HEK293T (cell line): ENCODE data around the gene PRKCA.

Experiments
- CTCF ChIA-PET: fragments of 350-600 bp; formaldehyde crosslinking; extraction: SDS; loops from one replicate; lab custom pipeline; 2021; ENCODE audit warnings: antibody characterized with exemption, inconsistent platforms; lab: Yijun Ruan, JAX
- POLR2A ChIA-PET: fragments of 350-600 bp; formaldehyde crosslinking; extraction: SDS; loops from one replicate; lab custom pipeline; 2020; ENCODE audit warnings: antibody characterized with exemption, inconsistent platforms; lab: Yijun Ruan, JAX
- DNase-seq: peaks from one replicate; pipeline ENCODE4 v3.0.0; 2012; ENCODE audit warnings: mixed read lengths; ENCODE audit errors: extremely low spot score
- ARNT ChIP-seq: fragments of 450-650 bp; IDR thresholded peaks from 2 replicates; pipeline ENCODE4 v1.6.1; 2017; ENCODE audit warnings: mild to moderate bottlenecking
- BHLHE40 ChIP-seq: fragments of 450-650 bp; IDR thresholded peaks from 2 replicates; pipeline ENCODE4 v1.6.1; 2016; ENCODE audit warnings: mild to moderate bottlenecking, moderate library complexity, borderline replicate concordance
- CTBP1 ChIP-seq: fragments of 450-650 bp; IDR thresholded peaks from 2 replicates; pipeline ENCODE4 v1.6.1; 2016; ENCODE audit warnings: borderline replicate concordance
- ELF4 ChIP-seq: fragments of 450-650 bp; IDR thresholded peaks from 2 replicates; pipeline ENCODE4 v1.6.1; 2017; ENCODE audit warnings: antibody characterized with exemption
- FOXA1 ChIP-seq: fragments of 450-650 bp; IDR thresholded peaks from 2 replicates; pipeline ENCODE4 v1.6.1; 2016; ENCODE audit warnings: mild to moderate bottlenecking
- FOXK2 ChIP-seq: fragments of 450-650 bp; IDR thresholded peaks from 2 replicates; pipeline ENCODE4 v1.6.1; 2016; ENCODE audit warnings: mild to moderate bottlenecking
- FOXM1 ChIP-seq: fragments of 450-650 bp; IDR thresholded peaks from 2 replicates; pipeline ENCODE4 v1.6.1; 2017; ENCODE audit warnings: mild to moderate bottlenecking, borderline replicate concordance
- HDGF ChIP-seq: fragments of 450-650 bp; IDR thresholded peaks from 2 replicates; pipeline ENCODE4 v1.6.1; 2017; ENCODE audit warnings: antibody characterized with exemption, borderline replicate concordance
- L3MBTL2 ChIP-seq: fragments of 450-650 bp; conservative IDR thresholded peaks from 2 replicates; pipeline ENCODE4 v1.6.1; 2016; ENCODE audit warnings: mild to moderate bottlenecking
- LEF1 ChIP-seq: fragments of 450-650 bp; IDR thresholded peaks from 2 replicates; pipeline ENCODE4 v1.6.1; 2017; ENCODE audit warnings: mild to moderate bottlenecking, borderline replicate concordance
- NFRKB ChIP-seq: fragments of 450-650 bp; IDR thresholded peaks from 2 replicates; pipeline ENCODE4 v1.6.1; 2016; ENCODE audit warnings: mild to moderate bottlenecking, moderate library complexity
- PKNOX1 ChIP-seq: fragments of 450-650 bp; IDR thresholded peaks from 2 replicates; pipeline ENCODE4 v1.6.1; 2016
- SP1 ChIP-seq: fragments of 450-650 bp; IDR thresholded peaks from 2 replicates; pipeline ENCODE4 v1.6.1; 2017
- SUZ12 ChIP-seq: fragments of 450-650 bp; IDR thresholded peaks from 2 replicates; pipeline ENCODE4 v1.6.1; 2016; ENCODE audit warnings: mild to moderate bottlenecking
- TARDBP ChIP-seq: fragments of 450-650 bp; IDR thresholded peaks from 2 replicates; pipeline ENCODE4 v1.6.1; 2016
- ZNF384 ChIP-seq: fragments of 450-650 bp; IDR thresholded peaks from 2 replicates; pipeline ENCODE4 v1.6.1; 2016

The PRKCA gene

GRCh38 chr17:66531851-66532295 is 229.5 kb downstream of the PRKCA start:
- CTCF ChIA-PET, result no interaction called here

GRCh38 chr17:66533572-66533971 is 231.2 kb downstream of the PRKCA start:
- DNase-seq, result no peak
- ChIA-PET POLR2A (no interaction called here), CTCF (no interaction called here)
- TF ChIP-seq TARDBP (no peak), PKNOX1 (no peak), CTBP1 (no peak), ARNT (no peak), ELF4 (no peak), ZNF384 (no peak), SP1 (no peak), BHLHE40 (no peak), HDGF (no peak), SUZ12 (no peak), FOXA1 (no peak), FOXK2 (no peak), NFRKB (no peak), L3MBTL2 (no peak)

More at GRCh38 chr17:66531851-66532295, 229.5 kb downstream of the PRKCA start:
- TF ChIP-seq NFRKB, result no peak
- no peak for TF ChIP-seq FOXK2
- TF ChIP-seq LEF1, result no peak
- no peak for TF ChIP-seq TARDBP
- no peak for TF ChIP-seq L3MBTL2
- TF ChIP-seq CTBP1, result no peak
- no peak for TF ChIP-seq FOXM1
- TF ChIP-seq ARNT, result no peak
- no peak for TF ChIP-seq PKNOX1
- no peak for TF ChIP-seq HDGF
- no peak for TF ChIP-seq FOXA1
- POLR2A ChIA-PET, result no interaction called here
- no peak for DNase-seq

- POLR2A ChIA-PET, result no interaction called here
- no peak for TF ChIP-seq CTBP1
- no peak for TF ChIP-seq SUZ12
- TF ChIP-seq NFRKB, result no peak
- TF ChIP-seq FOXM1, result no peak
- TF ChIP-seq FOXA1, result no peak
- no peak for TF ChIP-seq ZNF384
- no peak for DNase-seq
- CTCF ChIA-PET, result no interaction called here
These were observed 231.6 kb downstream of the PRKCA start for GRCh38 chr17:66533986-66534385.

- ChIA-PET POLR2A (no interaction called here), CTCF (no interaction called here)
- no peak for TF ChIP-seq ARNT
- TF ChIP-seq TARDBP, result no peak
- TF ChIP-seq CTBP1, result no peak
- no peak for TF ChIP-seq ZNF384
- TF ChIP-seq FOXK2, result no peak
- no peak for TF ChIP-seq FOXA1
- TF ChIP-seq LEF1, result no peak
- no peak for TF ChIP-seq SP1
- no peak for TF ChIP-seq SUZ12
- TF ChIP-seq HDGF, result no peak
- no peak for TF ChIP-seq ELF4
- TF ChIP-seq NFRKB, result no peak
- TF ChIP-seq FOXM1, result no peak
- no peak for DNase-seq
These were observed 233.2 kb downstream of the PRKCA start for GRCh38 chr17:66535611-66536010.

DNA sequence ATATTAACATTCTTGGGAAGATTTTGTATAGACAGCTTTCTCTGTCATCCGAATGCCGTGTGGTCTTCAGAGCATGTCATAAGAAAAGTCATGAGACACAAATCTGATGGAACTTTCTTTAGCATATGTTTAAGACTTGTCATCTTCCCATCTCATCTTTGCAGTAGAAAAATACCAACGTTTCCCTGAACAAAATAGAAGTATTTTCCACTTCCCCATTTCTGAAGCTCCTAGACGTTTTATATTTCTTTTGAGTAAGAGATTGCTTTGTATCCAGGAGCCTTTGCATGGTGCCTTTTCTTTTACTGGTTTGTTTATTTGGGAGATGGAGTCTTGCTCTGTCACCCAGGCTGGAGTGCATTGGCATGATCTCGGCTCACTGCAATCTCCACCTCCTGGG is 235.1 kb downstream of the PRKCA start:
- ChIA-PET CTCF (no interaction called here), POLR2A (no interaction called here)
- no peak for DNase-seq
- TF ChIP-seq PKNOX1 (no peak), FOXK2 (no peak), FOXA1 (no peak)

DNA sequence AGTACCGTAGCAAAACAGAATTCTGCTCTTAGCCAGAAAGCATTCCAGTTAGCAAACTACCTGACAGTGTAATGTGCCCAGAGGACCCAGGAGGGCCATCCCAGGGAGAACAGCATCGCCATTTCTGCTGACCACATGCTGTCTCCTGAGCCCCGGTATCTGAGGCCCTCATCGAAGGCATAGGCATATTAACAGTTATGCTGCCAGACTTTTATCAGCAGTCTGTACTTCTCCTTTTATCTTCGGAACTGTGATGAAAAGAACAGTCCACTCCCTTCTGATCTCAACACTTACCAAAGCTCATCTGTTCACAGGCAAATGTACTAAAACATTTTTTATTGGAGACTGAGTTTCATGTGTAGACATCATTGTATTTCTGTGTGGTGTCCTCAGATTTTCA is 236.4 kb downstream of the PRKCA start:
- no peak for DNase-seq
- ChIA-PET CTCF (interaction anchor here (0.6 kb wide), 1 partner anchor 35 kb away, joined by 3 read pairs; no protein-coding TSS in a partner anchor), POLR2A (no interaction called here)
- TF ChIP-seq SP1 (no peak), CTBP1 (no peak), FOXM1 (no peak), ARNT (no peak), BHLHE40 (no peak), LEF1 (no peak), ZNF384 (no peak), TARDBP (no peak), ELF4 (no peak), HDGF (no peak), PKNOX1 (no peak), FOXK2 (no peak), NFRKB (no peak), FOXA1 (no peak), L3MBTL2 (no peak), SUZ12 (no peak)
